Activated naive CD4-positive, alpha-beta T cell treated with anti-CD3 and anti-CD28 coated beads for 36 hours (primary cell): ENCODE data around the gene PEX11B. TPM values are rescaled to one million over a fixed set of nuclear protein-coding genes. Genes with fewer than 3 reads are reported as not detected.

Experiments used
- CTCF ChIA-PET: fragments of 350-600 bp; sonication (Branson Sonifier 250); formaldehyde crosslinking; loops from one replicate; lab custom pipeline; 2021; ENCODE audit warnings: antibody characterized with exemption; lab: Charles Lee
- DNase-seq: peaks from one replicate; pipeline ENCODE4 v3.0.0-alpha.2; 2020
- H3K27ac Mint-ChIP-seq: one replicate; pipeline ENCODE4 v1.8.0; 2021; ENCODE audit warnings: mild to moderate bottlenecking, mixed read lengths
- H3K27me3 Mint-ChIP-seq: one replicate; pipeline ENCODE4 v1.8.0; 2021; ENCODE audit warnings: low read depth, mixed read lengths
- H3K36me3 Mint-ChIP-seq: one replicate; pipeline ENCODE4 v1.8.0; 2021; ENCODE audit warnings: low read depth, mixed read lengths
- H3K4me1 Mint-ChIP-seq: one replicate; pipeline ENCODE4 v1.8.0; 2021; ENCODE audit warnings: low read depth, mixed read lengths
- H3K4me3 Mint-ChIP-seq: one replicate; pipeline ENCODE4 v1.8.0; 2021; ENCODE audit warnings: mild to moderate bottlenecking, moderate library complexity, mixed read lengths
- H3K9me3 Mint-ChIP-seq: one replicate; pipeline ENCODE4 v1.8.0; 2021; ENCODE audit warnings: mixed read lengths
- intact Hi-C: fragments of 100-400 bp; cut with micrococcal nuclease; formaldehyde crosslinking; loops from one replicate; pipeline ENCODE4 v1.15.1; 2023
- total RNA-seq, 2 experiments: library from RNA; stranded (reverse); gene quantifications; one replicate each; pipeline ENCODE4 v1.2.3, GENCODE V29; 2021

PEX11B gene, protein sequence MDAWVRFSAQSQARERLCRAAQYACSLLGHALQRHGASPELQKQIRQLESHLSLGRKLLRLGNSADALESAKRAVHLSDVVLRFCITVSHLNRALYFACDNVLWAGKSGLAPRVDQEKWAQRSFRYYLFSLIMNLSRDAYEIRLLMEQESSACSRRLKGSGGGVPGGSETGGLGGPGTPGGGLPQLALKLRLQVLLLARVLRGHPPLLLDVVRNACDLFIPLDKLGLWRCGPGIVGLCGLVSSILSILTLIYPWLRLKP
- total RNA-seq = 10 to 100 TPM; 18.0 to 19.0 TPM

- H3K27ac Mint-ChIP-seq = peak within 1 kb of the TSS; percentile 93
- CTCF ChIA-PET = interaction anchor here (1.5 to 2.5 kb wide), 5 partner anchors 9 to 73 kb away, joined by 3 to 11 read pairs (median 5); partner anchors contain the start of genes NUDT17 and RBM8A
- peak within 1 kb of the TSS; percentile 89 for H3K4me3 Mint-ChIP-seq
- H3K9me3 Mint-ChIP-seq = no peaks in the 10 kb centered on the region
- intact Hi-C loops = loop anchor here (1.0 to 10.0 kb wide), 8 partner anchors 9 to 164 kb away; partner anchors contain the start of genes ANKRD34A, NUDT17, PIAS3 and POLR3GL
- H3K4me1 Mint-ChIP-seq = peaks cover 39% of the 10 kb centered on the region
- DNase-seq = peak; percentile 94
- H3K36me3 Mint-ChIP-seq = peaks cover 17% of the 10 kb centered on the region
- no peaks in the 10 kb centered on the region for H3K27me3 Mint-ChIP-seq
These were observed at the start of gene PEX11B for GRCh38 chr1:145918144-145918991. Gene PEX11B (minus strand): TSS chr1:145918717. CDS start chr1:145918688, 29 bp downstream.

GRCh38 chr1:145967288-145967687, 48.8 kb upstream of the PEX11B start:
- DNase-seq = no peak
- no peaks in the 10 kb centered on the region for H3K27me3 Mint-ChIP-seq
- no peak overlapping the region for H3K4me3 Mint-ChIP-seq
- H3K9me3 Mint-ChIP-seq = peaks cover 6% of the 10 kb centered on the region
- no peak overlapping the region for H3K27ac Mint-ChIP-seq
- H3K4me1 Mint-ChIP-seq = peaks cover 28% of the 10 kb centered on the region
- peaks cover 10% of the 10 kb centered on the region for H3K36me3 Mint-ChIP-seq
- CTCF ChIA-PET = interaction anchor here (2.0 to 3.1 kb wide), 3 partner anchors 10 to 40 kb away, joined by 11 to 17 read pairs (median 12); no protein-coding TSS in a partner anchor
- intact Hi-C loops = no loop called here

GRCh38 chr1:145965119-145965744, 46.7 kb upstream of the PEX11B start:
- Mint-ChIP-seq H3K4me3 (peak overlapping the region; percentile 97), H3K4me1 (peaks cover 29% of the 10 kb centered on the region), H3K36me3 (peaks cover 10% of the 10 kb centered on the region), H3K27me3 (no peaks in the 10 kb centered on the region), H3K27ac (peak overlapping the region; percentile 84), H3K9me3 (peaks cover 6% of the 10 kb centered on the region)
- no peak for DNase-seq
- intact Hi-C loops = no loop called here
- CTCF ChIA-PET = interaction anchor here (0.6 to 3.6 kb wide), 8 partner anchors 12 to 141 kb away, joined by 3 to 44 read pairs (median 4); partner anchors contain the start of genes PIAS3, POLR3C and RNF115

GRCh38 chr1:145964328-145965118, 46.0 kb upstream of the PEX11B start, which contains the start of the genes ANKRD34A and POLR3GL:
Gene ANKRD34A (minus strand): TSS chr1:145964575. CDS start chr1:145961759, 2,816 bp downstream.
Gene POLR3GL (plus strand): TSS chr1:145964690. CDS start chr1:145974866, 10,176 bp downstream.
- peak within 1 kb of the TSS; percentile 84 for H3K27ac Mint-ChIP-seq
- peak; percentile 98 for DNase-seq
- intact Hi-C loops = loop anchor here (1.0 kb wide), 6 partner anchors 8 to 72 kb away; partner anchors contain the start of genes PEX11B, RBM8A and TXNIP
- H3K27me3 Mint-ChIP-seq = no peaks in the 10 kb centered on the region
- CTCF ChIA-PET = interaction anchor here (0.6 to 3.6 kb wide), 13 partner anchors 14 to 140 kb away, joined by 3 to 44 read pairs (median 4); partner anchors contain the start of genes NUDT17, PEX11B, PIAS3 and POLR3C
- peaks cover 6% of the 10 kb centered on the region for H3K9me3 Mint-ChIP-seq
- H3K4me3 Mint-ChIP-seq = peak within 1 kb of the TSS; percentile 97
- H3K36me3 Mint-ChIP-seq = peaks cover 10% of the 10 kb centered on the region
- peaks cover 32% of the 10 kb centered on the region for H3K4me1 Mint-ChIP-seq

GRCh38 chr1:145963265-145964019, 44.9 kb upstream of the PEX11B start:
- CTCF ChIA-PET = interaction anchor here (0.6 to 3.6 kb wide), 13 partner anchors 9 to 139 kb away, joined by 3 to 44 read pairs (median 4); partner anchors contain the start of genes PEX11B, PIAS3, POLR3C and RBM8A
- Mint-ChIP-seq H3K9me3 (peaks cover 6% of the 10 kb centered on the region), H3K27me3 (no peaks in the 10 kb centered on the region), H3K36me3 (peaks cover 9% of the 10 kb centered on the region), H3K4me1 (peaks cover 41% of the 10 kb centered on the region), H3K4me3 (peak overlapping the region; percentile 97), H3K27ac (peak overlapping the region; percentile 84)
- intact Hi-C loops = loop anchor here (1.0 kb wide), 6 partner anchors 7 to 73 kb away; partner anchors contain the start of genes PEX11B, RBM8A and TXNIP
- DNase-seq = no peak

DNA sequence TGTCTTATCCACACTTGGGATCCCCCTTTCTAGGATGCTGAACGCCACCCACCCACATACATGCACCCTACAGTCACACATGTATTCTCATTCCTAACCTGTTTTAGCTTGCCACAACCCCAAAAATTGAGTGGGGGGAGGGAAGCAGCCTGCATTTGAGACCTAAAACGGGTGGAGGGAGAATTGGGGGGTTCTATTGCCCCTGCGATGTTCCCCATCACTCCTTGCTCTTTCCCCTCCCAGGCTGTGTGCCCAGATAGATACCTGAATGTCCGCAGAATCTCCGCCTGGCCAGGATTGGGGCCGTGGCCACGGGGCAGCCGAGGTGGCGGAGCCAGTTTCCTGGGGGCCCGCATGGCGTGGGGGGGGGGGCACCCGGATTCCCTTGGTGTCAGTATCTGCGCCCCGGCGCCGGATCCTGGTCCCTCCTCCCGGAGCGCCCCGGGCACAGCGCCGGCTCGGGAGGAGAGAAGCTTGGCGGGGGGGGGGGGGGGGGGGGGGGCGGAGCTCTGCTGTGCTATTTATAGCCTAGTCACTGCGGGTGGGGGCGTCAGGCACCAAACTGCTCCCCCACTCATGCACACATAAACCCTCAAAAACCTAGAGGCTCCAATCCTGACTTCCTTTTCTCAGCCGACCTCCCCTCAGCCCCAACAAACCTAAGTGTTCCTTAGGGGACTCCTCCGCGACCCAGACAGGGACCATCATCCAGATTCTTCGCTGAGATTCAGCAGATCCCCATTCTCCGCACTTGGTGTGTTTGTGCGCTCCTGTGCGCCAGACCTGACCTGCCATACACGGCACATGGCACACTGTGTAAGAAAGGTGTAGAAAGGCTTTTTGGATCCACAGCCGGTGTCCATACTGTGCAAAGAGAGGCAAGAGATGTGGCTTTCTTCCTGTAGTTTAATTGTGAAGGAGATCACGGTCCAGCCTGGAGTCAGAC, 43.9 kb upstream of the PEX11B start:
- peaks cover 4% of the 10 kb centered on the region for H3K36me3 Mint-ChIP-seq
- CTCF ChIA-PET = interaction anchor here (0.6 to 3.6 kb wide), 6 partner anchors 17 to 74 kb away, joined by 3 to 44 read pairs (median 6); partner anchors contain the start of genes PEX11B, RBM8A and TXNIP
- intact Hi-C loops = no loop called here
- H3K9me3 Mint-ChIP-seq = peaks cover 3% of the 10 kb centered on the region
- peak overlapping the region; percentile 89 for H3K27ac Mint-ChIP-seq
- peak; percentile 47 for DNase-seq
- peak overlapping the region; percentile 97 for H3K4me3 Mint-ChIP-seq
- peaks cover 41% of the 10 kb centered on the region for H3K4me1 Mint-ChIP-seq
- H3K27me3 Mint-ChIP-seq = no peaks in the 10 kb centered on the region

GRCh38 chr1:145961425-145962156, 43.1 kb upstream of the PEX11B start:
- Mint-ChIP-seq H3K36me3 (no peaks in the 10 kb centered on the region), H3K27ac (peak overlapping the region; percentile 89)
- intact Hi-C loops = no loop called here

GRCh38 chr1:145961109-145961424, 42.5 kb upstream of the PEX11B start:
- Mint-ChIP-seq H3K27ac (peak overlapping the region; percentile 65), H3K36me3 (no peaks in the 10 kb centered on the region), H3K9me3 (no peaks in the 10 kb centered on the region), H3K27me3 (no peaks in the 10 kb centered on the region), H3K4me1 (peaks cover 39% of the 10 kb centered on the region), H3K4me3 (peak overlapping the region; percentile 97)
- no peak for DNase-seq
- intact Hi-C loops = no loop called here
- CTCF ChIA-PET = interaction anchor here (1.5 kb wide), 1 partner anchor 42 kb away, joined by 3 read pairs; the partner anchor contains the start of gene PEX11B

More at GRCh38 chr1:145961425-145962156, 43.1 kb upstream of the PEX11B start:
- Mint-ChIP-seq H3K27me3 (no peaks in the 10 kb centered on the region), H3K4me3 (peak overlapping the region; percentile 97), H3K4me1 (peaks cover 38% of the 10 kb centered on the region), H3K9me3 (no peaks in the 10 kb centered on the region)
- DNase-seq = peak; percentile 76
- CTCF ChIA-PET = interaction anchor here (0.6 to 3.6 kb wide), 3 partner anchors 17 to 73 kb away, joined by 3 to 44 read pairs (median 5); partner anchors contain the start of gene PEX11B

DNA sequence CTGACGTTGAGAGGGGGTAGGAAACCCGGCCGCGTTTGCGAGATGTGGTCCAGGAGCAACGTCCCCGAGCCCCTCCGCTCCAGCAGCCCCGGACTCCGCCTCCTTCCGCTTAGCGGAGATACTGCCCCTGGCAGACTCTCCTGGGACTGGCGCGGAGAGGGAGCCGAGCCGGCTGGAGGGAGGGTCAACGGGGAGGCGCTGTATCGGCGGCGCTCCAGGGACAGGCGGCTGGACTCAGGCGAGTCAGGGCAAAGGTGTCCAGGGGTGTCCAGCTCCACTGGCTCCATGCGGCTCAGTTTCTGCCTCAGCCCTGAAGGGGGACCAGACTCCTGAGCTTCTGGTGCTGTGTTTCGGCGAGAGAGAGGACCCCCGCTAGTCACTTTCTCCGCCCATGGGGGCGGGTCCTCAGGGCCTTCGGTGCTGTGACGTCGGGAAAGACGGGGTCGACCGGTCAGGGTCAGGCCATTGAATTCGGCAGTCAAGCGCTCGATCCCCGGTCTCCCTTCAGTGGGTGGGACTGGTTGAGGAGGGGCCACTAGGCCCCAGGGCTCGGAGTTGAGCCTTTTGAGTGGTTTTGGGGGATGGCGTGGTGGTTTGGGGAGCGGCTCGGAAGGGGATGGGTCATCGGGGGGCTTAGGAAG, 42.1 kb upstream of the PEX11B start:
- CTCF ChIA-PET = interaction anchor here (1.5 kb wide), 1 partner anchor 42 kb away, joined by 3 read pairs; the partner anchor contains the start of gene PEX11B
- no peaks in the 10 kb centered on the region for H3K27me3 Mint-ChIP-seq
- peak overlapping the region; percentile 97 for H3K4me3 Mint-ChIP-seq
- H3K4me1 Mint-ChIP-seq = peaks cover 44% of the 10 kb centered on the region
- H3K27ac Mint-ChIP-seq = peak overlapping the region; percentile 65
- H3K36me3 Mint-ChIP-seq = no peaks in the 10 kb centered on the region
- H3K9me3 Mint-ChIP-seq = no peaks in the 10 kb centered on the region
- DNase-seq = peak; percentile 61
- intact Hi-C loops = no loop called here
